NCI-H2227 (cell line): ENCODE results near the gene PROM1.
A peak's percentile ranks its signal among the peaks of the same experiment; 100 is the strongest.

Source experiments
- DNase-seq: peaks from one replicate; lab custom pipeline; 2025; ENCODE audit not compliant: unreplicated experiment; lab: John Stamatoyannopoulos, UW

The PROM1 gene, protein sequence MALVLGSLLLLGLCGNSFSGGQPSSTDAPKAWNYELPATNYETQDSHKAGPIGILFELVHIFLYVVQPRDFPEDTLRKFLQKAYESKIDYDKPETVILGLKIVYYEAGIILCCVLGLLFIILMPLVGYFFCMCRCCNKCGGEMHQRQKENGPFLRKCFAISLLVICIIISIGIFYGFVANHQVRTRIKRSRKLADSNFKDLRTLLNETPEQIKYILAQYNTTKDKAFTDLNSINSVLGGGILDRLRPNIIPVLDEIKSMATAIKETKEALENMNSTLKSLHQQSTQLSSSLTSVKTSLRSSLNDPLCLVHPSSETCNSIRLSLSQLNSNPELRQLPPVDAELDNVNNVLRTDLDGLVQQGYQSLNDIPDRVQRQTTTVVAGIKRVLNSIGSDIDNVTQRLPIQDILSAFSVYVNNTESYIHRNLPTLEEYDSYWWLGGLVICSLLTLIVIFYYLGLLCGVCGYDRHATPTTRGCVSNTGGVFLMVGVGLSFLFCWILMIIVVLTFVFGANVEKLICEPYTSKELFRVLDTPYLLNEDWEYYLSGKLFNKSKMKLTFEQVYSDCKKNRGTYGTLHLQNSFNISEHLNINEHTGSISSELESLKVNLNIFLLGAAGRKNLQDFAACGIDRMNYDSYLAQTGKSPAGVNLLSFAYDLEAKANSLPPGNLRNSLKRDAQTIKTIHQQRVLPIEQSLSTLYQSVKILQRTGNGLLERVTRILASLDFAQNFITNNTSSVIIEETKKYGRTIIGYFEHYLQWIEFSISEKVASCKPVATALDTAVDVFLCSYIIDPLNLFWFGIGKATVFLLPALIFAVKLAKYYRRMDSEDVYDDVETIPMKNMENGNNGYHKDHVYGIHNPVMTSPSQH

DNA sequence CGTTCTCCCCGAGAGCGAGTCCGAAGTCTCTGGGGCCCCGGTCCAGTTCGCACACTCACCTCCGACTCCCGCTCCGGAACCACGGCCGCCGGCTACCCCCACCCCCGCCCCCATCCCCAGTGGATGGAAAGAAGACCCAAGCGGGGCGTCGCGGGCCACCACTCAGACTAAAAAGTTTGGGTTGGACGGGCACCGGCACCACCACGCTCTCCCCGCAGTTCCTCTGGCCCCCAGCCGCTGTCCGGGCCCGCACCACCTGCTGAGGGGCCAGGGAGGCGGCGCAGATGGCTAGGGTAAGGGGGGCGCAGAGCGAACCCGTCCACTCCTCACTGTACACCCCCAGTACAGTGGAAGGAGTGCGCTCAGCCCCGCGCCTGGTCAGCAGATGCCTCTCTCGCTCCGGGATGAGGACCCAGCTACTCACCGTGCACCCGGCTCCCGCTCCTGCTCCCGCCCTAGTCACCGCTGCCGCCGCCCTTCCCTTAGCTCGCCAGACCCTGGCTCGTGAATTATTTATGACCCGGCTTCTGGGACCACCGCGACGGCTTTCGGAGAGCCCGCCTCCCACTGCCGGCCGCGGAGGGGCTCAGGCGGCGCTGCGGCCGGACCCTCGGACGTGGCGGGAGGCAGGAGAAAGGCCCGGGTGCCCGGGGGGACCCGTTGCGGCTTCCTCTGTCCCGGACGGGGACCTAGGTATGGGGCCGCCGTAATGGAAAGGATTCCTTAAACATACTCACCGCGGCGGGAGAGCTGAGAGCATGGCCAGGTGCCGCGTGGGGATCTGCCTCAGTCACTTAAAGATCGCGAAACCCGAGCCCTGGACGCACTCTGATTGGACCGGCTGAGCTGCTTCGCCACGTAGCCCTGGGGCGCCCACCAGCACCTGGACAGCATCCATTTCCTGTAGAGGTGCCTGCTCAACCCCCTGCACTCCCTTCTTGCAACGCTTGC is at the start of gene PROM1:
Gene PROM1, minus strand, starts transcription at position 783 of the 951 bp plus-strand sequence. CDS start 8,117 bp downstream, outside the sequence.
- peak; percentile 1 for DNase-seq

DNA sequence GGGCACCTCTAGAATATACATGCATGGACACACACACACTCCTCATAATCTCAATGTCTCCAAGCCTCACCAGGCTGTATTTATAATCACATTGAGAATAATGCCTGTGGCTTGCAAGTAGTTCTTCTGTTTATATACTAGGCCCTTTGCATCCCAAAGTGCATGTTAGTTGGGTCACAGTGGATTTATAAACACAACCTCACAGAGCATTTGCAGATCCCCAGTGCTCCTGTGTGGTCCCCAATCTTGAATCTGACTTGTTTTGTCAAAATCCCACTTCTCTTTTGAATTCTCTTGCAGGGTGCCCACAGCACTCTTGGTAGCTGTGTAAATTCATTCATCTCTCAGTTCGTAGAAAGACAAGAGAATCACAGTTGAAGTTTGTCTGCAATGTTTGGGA is 49.6 kb upstream of the PROM1 start:
- no peak for DNase-seq

DNA sequence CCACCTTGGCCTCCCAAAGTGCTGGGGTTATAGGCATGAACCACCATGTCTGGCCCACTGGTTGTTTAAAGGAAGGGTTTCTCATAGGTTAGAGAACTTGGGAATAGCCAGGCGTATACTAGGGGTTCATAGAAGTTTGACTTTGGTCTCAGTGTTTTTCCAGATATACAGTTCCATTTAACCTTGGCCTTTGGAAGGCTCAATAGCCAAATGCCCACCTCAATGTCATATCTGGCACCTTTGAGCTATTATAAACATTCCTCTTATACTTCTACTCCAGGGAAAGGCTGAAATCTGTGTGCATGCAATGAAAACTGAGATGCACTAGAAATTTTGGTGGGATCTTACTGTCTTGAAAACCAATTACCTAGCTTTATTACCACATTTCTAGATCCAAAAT is 47.5 kb upstream of the PROM1 start:
- no peak for DNase-seq

DNA sequence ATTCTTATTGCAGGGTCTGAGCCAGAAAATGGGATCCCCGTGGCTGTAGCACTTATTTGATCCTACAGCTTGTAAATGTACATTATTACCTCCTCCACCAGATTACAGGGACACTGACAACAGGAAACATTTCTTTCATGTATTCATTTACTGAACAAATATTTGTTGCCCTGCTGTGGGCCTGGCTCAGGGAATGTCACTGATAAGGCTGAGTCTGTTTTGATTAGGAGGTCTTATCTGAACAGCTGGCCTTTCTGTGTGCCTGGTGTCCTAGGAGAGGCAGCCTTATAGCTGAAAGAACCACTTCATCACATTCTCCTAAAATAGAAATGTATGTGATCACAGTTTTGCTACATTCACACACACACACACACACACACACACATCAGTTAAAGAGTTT is 45.5 kb upstream of the PROM1 start:
- no peak for DNase-seq

DNA sequence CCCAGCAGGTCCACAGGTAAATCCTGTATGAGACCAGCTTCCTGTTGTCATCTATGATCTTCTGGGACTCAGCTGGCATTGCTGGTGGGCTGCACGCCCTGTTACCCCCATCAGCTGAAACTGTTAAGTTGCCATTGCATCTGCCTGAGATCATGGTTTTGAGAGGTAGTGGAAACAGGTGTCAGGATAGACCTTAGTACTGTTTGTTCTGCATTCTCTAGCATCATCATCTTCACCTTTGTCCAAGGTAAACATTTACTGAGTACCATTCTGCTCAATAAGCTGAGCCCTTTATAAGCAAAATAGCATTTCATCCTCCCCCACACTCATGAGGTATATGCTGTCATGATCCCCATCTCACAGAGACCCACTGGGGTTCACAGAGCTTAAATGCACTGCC is 42.9 kb upstream of the PROM1 start:
- no peak for DNase-seq

DNA sequence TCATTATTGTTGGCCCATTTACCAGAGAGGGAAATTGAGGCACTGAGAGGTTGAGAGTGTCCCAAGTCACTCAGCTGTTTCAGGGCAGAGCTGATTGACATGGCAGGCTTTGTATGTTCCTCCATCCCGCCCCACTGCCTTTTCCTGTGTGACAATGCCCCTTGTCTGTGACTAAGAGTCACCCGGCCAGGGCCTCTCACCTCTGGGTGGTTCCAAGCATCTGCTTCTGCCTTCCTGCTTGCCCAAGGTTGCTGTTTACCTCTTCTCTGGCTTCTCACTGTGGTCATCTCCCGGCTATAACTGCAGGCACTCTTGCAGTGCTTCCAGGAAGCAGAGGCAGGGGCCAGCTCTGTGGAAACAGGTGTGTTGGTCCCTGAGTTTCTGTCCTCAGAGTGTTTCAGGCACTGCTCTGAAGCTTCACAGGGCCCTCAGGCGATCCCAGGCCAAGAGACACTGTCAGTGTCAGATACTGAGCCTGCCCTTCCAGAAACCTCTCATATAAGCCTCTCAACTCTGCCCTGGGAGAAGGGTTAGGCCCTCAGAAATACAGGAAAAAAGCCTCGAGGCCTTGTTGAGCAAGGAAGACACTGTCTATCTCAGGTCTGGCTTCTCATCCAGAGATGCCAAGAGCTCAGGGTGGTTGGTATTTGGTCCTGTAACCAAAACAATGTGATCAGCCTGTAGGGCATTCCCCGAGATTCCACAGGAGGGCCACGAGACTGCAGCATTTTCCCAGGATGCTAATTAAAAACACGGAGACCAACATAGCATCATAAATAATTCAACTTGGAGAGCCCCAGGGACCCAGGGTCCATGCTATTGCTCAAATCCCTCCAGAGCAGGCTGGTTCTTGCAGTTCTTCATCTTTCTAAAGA is 42.0 kb upstream of the PROM1 start:
- DNase-seq: no peak

DNA sequence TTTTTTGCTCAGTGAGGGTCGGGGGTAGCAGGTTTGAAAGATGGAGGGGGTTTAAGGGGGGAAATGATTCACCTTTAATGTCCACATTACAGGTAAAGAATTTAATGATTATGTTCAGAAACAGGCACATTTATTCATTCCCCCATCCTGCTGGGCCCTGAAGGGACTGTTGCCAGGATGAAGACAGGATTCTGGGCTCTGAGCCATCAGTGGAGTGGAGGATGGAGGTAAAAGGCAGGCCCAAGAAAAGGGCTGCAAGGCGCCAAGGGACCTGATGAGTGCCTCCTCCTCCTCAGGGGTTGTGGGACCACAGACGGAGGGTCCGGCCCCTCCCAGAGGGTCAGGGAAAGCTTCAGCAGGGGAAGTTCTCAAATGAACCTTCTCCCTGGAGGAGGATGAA is 40.4 kb upstream of the PROM1 start:
- no peak for DNase-seq

DNA sequence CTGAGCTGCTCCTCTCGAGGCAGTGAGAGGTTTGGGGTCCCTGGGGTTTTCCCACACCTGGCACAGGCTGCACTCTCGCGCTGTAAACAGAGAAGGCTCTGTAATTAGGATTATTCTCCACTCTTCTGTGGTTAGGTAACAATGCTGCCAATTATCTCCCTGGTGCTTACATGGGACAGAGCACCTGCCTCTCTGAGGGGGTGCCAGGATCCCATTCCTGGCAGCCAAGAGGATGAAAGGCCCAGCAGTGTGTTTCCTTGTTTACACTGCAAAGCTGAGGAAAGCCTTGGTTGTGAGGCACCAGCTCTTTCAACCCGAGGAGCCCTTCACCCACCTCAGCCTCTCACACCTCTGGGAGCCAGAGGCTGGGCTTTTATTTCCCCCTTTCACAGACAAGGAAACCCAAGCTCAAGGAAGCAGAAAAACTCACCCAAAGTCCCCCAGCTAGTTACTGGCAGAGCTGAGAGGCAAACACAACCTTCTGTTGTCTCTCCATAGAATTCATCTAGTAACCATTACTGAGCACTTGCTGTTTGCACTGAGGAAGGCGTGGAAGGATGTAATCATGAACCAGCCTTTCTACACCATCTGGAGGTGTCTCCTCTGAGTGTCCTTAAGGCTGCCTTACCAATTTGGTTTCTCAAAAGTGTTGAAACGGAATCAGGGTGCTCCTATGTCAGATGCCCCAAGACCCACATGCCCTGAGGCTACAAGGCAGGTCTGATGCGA is 39.7 kb upstream of the PROM1 start:
- DNase-seq: peak; percentile 38

DNA sequence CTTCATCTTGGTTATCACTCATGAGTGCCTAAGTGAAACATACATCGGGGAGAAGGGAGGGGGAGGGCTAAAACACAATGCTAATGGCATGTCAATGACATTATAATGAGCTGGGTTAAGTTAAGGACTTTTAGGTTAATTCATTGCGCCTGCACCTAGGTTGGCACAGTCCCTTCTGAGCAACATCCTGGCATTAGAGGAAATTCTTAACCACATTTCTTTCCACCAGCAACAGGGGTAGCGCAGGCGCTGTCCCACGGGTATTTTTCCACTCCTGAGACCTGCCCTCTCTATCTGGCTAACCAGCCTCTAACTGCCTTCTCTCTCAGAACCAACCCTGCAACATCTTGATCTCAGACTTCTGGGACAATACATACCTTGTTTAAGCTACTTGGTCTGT is 39.0 kb upstream of the PROM1 start:
- DNase-seq: no peak

DNA sequence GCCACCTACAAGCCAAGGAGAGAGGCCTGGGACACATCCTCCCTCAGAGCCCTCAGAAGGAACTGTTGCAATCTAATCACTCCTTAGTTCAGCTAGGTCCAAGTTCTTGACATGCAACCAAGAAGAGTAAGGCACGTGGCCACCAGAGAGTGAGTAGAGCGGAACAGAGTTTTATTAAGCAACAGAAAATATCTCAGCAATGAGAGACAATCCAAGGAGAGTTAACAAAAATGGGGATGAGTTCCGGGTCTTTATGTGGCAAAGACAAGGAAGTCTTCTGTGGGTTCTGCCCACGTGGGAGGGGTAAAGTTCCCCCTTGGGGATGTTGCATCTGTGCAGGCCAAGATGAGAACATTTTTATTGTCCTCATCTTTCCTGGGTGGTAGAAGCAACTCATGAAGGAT is 38.5 kb upstream of the PROM1 start:
- no peak for DNase-seq

DNA sequence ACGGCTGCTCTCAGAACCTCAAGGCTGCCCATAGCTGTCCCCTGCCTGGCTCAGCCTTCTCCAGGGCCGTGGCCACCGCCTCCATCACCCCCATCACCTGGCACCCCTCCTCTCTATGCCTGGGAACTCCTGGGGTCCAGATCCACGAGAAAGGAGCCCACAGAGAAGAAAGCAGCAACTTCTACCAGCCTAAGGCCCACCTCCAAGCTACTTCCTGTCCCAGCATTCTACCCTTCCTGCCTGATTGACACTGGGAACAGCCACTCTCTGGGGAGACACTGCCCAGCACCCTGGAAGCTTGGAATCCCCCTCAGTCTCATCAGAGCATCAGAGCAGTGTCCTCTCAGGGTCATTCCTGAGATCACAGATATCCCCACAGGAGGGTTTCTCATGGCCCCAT is 36.9 kb upstream of the PROM1 start:
- no peak for DNase-seq

DNA sequence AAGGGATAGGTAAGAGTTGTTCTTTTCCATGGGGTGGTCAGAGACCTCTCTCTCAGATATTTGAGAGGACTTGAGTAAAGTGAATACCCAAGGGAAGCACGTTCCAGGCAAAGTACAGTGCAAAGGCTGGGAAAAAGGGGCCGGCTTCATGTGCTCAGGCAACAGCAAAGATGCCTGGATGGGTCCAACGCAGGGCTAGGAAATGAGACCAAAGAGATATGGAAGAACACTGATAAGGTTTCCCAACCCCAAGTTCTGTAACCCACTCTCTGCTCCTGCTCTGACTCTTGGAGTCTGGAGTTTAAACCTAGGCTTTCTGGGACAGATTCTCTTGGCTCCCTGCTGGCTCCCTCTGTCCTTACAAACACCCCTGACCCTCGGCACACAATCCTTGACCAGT is 36.2 kb upstream of the PROM1 start:
- DNase-seq: no peak

DNA sequence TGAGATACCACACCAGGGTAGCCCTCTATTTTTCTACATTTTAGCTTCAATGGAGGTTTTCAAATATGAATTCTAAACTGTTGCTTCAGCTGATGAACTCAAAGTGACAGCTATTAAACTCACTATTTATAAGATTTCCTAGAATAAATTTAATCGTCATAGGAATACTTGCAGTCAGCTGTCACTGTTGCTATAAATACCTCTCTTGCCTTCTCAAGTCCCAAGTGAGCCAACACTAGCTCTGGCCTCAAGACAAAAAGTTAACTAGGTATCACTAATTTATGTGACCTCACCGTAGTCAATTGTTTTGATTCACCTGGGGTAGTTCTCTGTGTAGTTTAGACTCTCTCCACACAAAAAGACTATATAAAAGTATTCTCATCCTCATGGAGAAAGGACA is 34.3 kb upstream of the PROM1 start:
- DNase-seq: no peak

DNA sequence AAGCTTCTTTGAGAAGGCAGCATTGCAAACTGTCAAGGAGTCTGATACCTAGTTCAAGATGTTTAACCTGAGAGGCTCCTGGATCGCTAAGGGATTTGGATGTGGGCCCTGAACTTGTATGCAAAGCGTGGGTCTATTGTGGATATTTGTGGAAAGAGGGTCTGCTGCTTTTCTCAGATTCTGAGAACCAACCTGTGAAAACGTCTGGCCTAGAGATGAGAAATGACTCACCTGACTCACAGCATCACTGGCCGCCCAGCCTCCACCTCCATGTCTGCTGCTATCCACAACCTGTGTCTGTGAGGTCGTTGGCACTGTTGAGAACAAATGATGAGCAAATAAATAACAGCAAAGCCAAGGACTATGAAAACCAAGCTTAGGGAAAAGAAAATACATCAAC is 33.3 kb upstream of the PROM1 start:
- DNase-seq: no peak

DNA sequence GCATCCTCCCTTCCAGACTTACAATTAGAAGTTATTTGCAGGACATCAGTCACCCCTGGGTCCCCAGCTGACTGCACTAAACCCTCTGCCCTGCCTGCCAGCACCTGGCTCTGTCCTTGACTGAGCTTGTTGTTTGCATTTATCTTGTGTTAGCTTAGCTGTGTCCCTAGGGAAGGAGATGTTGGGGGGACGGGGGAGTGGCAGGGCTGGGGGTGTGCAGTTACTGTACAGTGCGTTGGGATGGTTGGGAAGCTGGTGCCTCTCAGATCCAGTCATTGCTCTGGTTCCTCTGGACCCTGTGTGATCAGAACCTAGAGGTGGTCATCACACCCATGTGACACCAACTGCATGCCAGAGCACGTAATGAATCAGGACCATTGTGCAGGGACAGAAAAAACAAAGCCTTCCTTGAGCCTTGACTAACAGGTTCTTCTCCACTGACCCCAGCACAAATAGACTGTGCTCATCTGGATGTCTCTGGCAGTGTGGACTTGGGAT is 32.7 kb upstream of the PROM1 start:
- DNase-seq: no peak

DNA sequence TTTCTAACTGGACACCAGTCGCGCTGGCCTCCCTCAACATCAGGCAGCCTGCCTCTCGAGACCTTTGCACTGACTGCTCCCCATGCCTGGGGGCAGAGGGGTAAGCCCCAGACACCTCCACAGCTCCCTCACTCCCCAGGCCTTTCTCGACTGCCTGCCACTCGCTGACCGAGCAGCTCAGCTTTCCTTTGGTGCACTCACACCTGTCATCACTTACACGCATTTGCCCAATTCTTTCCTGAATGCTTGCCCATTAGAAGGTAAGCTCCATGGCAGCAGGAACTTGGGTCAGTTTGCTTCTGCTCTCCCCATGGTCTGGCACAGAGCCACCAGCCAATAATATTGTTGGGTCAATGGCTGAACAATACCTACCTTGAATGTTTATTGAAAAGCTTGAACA is 32.2 kb upstream of the PROM1 start:
- no peak for DNase-seq

DNA sequence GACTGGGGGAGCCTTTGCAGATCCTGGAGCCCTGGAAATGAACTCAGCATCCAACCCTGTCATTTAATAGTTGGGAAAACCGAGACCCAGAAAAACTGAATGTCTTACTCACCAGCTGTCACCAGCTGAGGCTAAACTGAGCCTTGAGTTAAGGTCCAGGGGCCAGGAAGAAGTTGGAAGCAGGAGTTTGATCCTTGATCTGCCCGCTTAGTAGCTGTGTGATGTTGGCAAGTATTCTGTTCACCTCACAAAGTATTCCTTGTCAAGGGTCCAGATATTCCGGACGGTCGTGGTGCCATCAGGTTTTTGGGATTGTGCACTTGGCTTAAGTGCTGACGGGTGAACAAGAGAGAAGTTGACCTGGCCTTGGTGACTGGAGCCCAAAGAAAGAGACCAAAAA is 30.7 kb upstream of the PROM1 start:
- DNase-seq: no peak

DNA sequence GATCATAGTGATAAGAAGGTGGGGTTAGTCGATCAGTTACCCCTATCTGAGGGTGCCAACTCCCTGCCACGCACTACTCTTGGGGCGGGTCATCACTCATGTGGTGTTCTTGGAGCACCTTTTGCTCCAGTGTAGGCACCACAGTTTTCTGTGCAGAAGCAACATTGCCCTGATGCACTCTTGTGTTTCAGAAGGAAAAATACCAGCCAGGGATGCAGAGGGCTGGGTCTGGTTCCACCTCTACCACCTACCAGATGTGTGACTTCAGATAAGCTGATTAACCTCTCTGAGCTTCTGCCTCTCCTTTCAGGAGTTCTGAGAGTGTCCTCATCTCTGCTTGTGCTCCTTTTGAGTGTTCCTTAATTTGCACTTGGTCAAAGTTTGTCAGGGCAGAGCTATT is 29.9 kb upstream of the PROM1 start:
- no peak for DNase-seq

DNA sequence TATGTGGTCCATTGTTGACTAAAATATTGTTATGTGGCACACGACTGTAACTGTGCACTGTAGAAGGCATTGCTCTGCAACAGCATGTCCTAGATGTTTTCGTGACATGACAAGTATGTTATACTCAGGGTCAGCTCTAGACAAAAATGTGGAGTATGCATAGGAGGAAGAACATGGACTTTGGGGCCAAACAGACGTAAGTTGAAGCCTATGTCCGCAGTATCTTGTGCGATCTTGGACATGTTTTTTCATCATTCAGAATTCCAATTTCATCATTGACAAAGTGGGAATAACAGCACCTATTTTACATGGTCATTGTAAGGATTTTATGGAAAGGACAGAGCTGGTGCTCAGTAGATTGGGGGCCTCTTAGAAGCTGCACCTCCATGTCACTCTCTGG is 27.7 kb upstream of the PROM1 start:
- no peak for DNase-seq
